Measurements from ENCODE around the gene C2orf69. TPM values are rescaled to one million over a fixed set of nuclear protein-coding genes. Genes with fewer than 3 reads are reported as not detected.

The C2orf69 gene
- total and polyA plus RNA-seq, 2 donors (not counting 1 experiment from before 2014, with no cell fraction given), result 3.7 to 12.9 TPM

- no peak for DNase-seq
- H3K4me3 Mint-ChIP-seq, result no peak overlapping the region
- no peak overlapping the region for H2AFZ ChIP-seq (ENCODE audit: insufficient read depth, low read depth, low read length, poor library complexity, severe bottlenecking)
- WGBS (ENCODE audit: insufficient coverage), result 40% methylated on average over 1 of the region's 2 CpGs
- H3K27me3 Mint-ChIP-seq, result no peaks in the 10 kb centered on the region
- no peak for ATAC-seq (ENCODE audit: low read depth)
- H3K27ac Mint-ChIP-seq, result no peak overlapping the region
- H3K27ac ChIP-seq (ENCODE audit: low read length in 2 of 2), result no peak overlapping the region
- intact Hi-C loops (cut with micrococcal nuclease), result no loop called here
- no peaks in the 10 kb centered on the region for H3K79me2 ChIP-seq (ENCODE audit: control insufficient read depth, insufficient read depth, low read length)
- no peak overlapping the region for H3K9ac ChIP-seq (ENCODE audit: low read length)
- no peaks in the 10 kb centered on the region for H3K4me1 Mint-ChIP-seq
- no peaks in the 10 kb centered on the region for H3K4me1 ChIP-seq (ENCODE audit: control insufficient read depth in 2 of 2, insufficient read depth in 2 of 2, low read length in 2 of 2)
- H3K27me3 ChIP-seq (replicated peaks in 1 of 4; ENCODE audit: control extremely low read depth in 1 of 4, control insufficient read depth in 3 of 4, insufficient read depth in 4 of 4, low read length in 3 of 4), result no peaks in the 10 kb centered on the region
- ChIA-PET POLR2A (no interaction called here), CTCF (interaction anchor here (0.7 to 2.0 kb wide), 5 partner anchors 26 to 507 kb away, joined by 3 to 14 read pairs (median 3); no protein-coding TSS in a partner anchor)
- H4K20me1 ChIP-seq (ENCODE audit: control insufficient read depth, insufficient read depth, low read length, poor library complexity, severe bottlenecking), result no peaks in the 10 kb centered on the region
- TF ChIP-seq EZH2 (IDR thresholded peaks at IDR 0.05; ENCODE audit: borderline replicate concordance, insufficient read depth, low read depth, low read length, poor library complexity, severe bottlenecking), result no peak
- TF ChIP-seq, protein P1, sequence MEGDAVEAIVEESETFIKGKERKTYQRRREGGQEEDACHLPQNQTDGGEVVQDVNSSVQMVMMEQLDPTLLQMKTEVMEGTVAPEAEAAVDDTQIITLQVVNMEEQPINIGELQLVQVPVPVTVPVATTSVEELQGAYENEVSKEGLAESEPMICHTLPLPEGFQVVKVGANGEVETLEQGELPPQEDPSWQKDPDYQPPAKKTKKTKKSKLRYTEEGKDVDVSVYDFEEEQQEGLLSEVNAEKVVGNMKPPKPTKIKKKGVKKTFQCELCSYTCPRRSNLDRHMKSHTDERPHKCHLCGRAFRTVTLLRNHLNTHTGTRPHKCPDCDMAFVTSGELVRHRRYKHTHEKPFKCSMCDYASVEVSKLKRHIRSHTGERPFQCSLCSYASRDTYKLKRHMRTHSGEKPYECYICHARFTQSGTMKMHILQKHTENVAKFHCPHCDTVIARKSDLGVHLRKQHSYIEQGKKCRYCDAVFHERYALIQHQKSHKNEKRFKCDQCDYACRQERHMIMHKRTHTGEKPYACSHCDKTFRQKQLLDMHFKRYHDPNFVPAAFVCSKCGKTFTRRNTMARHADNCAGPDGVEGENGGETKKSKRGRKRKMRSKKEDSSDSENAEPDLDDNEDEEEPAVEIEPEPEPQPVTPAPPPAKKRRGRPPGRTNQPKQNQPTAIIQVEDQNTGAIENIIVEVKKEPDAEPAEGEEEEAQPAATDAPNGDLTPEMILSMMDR (IDR thresholded peaks at IDR 0.05), result no peak
- H3K9me3 ChIP-seq (ENCODE audit: control extremely low read depth in 1 of 3, control insufficient read depth in 2 of 3, insufficient read depth in 1 of 3, low read length in 2 of 3), result no peaks in the 10 kb centered on the region
- no peak overlapping the region for H3K4me3 ChIP-seq (ENCODE audit: control extremely low read depth in 1 of 5, extremely low read depth in 1 of 5, insufficient read depth in 1 of 5, low read depth in 2 of 5, low read length in 4 of 5)
- H3K36me3 ChIP-seq (replicated peaks in 1 of 2; ENCODE audit: control extremely low read depth in 1 of 2, control insufficient read depth in 1 of 2, extremely low read depth in 1 of 2, insufficient read depth in 2 of 2, low read length in 1 of 2), result peaks cover 0 to 4% of the 10 kb centered on the region in 2 experiments
- H3K4me2 ChIP-seq (replicated peaks; ENCODE audit: low read depth, low read length, poor library complexity, severe bottlenecking), result no peak overlapping the region
- peaks cover 3% of the 10 kb centered on the region for H3K9me3 Mint-ChIP-seq (ENCODE audit: insufficient read depth)
Measured at GRCh38 chr2:199973703-199974102, 62.6 kb downstream of the C2orf69 start.

GRCh38 chr2:199975273-199975895, 64.3 kb downstream of the C2orf69 start:
- Histone ChIP-seq H3K79me2 (ENCODE audit: control insufficient read depth, insufficient read depth, low read length) (no peaks in the 10 kb centered on the region), H3K4me1 (ENCODE audit: control insufficient read depth in 2 of 2, insufficient read depth in 2 of 2, low read length in 2 of 2) (no peaks in the 10 kb centered on the region), H3K27ac (ENCODE audit: low read length in 2 of 2) (no peak overlapping the region), H3K9ac (ENCODE audit: low read length) (no peak overlapping the region), H3K36me3 (replicated peaks in 1 of 2; ENCODE audit: control extremely low read depth in 1 of 2, control insufficient read depth in 1 of 2, extremely low read depth in 1 of 2, insufficient read depth in 2 of 2, low read length in 1 of 2) (peaks cover 0 to 4% of the 10 kb centered on the region in 2 experiments), H2AFZ (ENCODE audit: insufficient read depth, low read depth, low read length, poor library complexity, severe bottlenecking) (no peak overlapping the region), H3K27me3 (replicated peaks in 1 of 4; ENCODE audit: control extremely low read depth in 1 of 4, control insufficient read depth in 3 of 4, insufficient read depth in 4 of 4, low read length in 3 of 4) (peaks cover 0 to 2% (median 0%) of the 10 kb centered on the region in 4 experiments), H3K4me3 (ENCODE audit: control extremely low read depth in 1 of 5, extremely low read depth in 1 of 5, insufficient read depth in 1 of 5, low read depth in 2 of 5, low read length in 4 of 5) (no peak overlapping the region), H3K9me3 (ENCODE audit: control extremely low read depth in 1 of 3, control insufficient read depth in 2 of 3, insufficient read depth in 1 of 3, low read length in 2 of 3) (no peaks in the 10 kb centered on the region), H4K20me1 (ENCODE audit: control insufficient read depth, insufficient read depth, low read length, poor library complexity, severe bottlenecking) (no peaks in the 10 kb centered on the region), H3K4me2 (replicated peaks; ENCODE audit: low read depth, low read length, poor library complexity, severe bottlenecking) (no peak overlapping the region)
- Mint-ChIP-seq H3K9me3 (ENCODE audit: insufficient read depth) (peaks cover 3% of the 10 kb centered on the region), H3K4me3 (no peak overlapping the region), H3K27me3 (no peaks in the 10 kb centered on the region), H3K27ac (no peak overlapping the region), H3K4me1 (peaks cover 2% of the 10 kb centered on the region)
- no peak for ATAC-seq (ENCODE audit: low read depth)
- TF ChIP-seq, protein P1 (IDR thresholded peaks at IDR 0.05), result no peak
- no peak for TF ChIP-seq EZH2 (IDR thresholded peaks at IDR 0.05; ENCODE audit: borderline replicate concordance, insufficient read depth, low read depth, low read length, poor library complexity, severe bottlenecking)
- 100% methylated on average over 2 of the region's 3 CpGs for WGBS (ENCODE audit: insufficient coverage)
- ChIA-PET CTCF (interaction anchor here (0.9 to 1.4 kb wide), 4 partner anchors 502 to 508 kb away, joined by 3 to 4 read pairs (median 4); no protein-coding TSS in a partner anchor), POLR2A (no interaction called here)
- no peak for DNase-seq
- intact Hi-C loops (cut with micrococcal nuclease), result no loop called here

Data from B cell (primary cell).